SW 1271 (cell line): ENCODE data around the gene PDSS2.
"Not testable (repeated sequence)": the region's sequence is repeated elsewhere in the genome, so short reads cannot be mapped to it uniquely, and the experiment has no call there.

Experiments used
- DNase-seq, 2 experiments: peaks; one replicate each; lab custom pipeline; 2025; lab: John Stamatoyannopoulos, UW

PDSS2 gene

DNA sequence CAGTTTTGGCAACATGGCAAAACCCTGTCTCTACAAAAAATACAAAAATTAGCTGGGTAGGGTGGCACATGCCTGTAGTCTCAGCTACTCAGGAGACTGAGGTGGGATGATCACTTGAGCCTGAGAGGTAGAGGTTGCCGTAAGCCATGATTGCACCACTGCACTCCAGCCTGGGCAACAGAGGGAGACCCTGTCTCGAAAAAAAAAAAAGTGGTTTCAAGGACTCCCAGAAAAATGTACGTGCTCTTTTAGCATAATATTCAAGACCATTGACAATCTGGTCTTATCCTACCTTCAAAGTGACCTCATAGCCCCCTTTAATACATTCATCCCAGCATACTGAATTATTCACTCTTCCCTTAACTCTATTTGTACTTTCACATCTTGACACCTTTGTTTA, 16.0 kb upstream of the PDSS2 start:
- not testable (repeated sequence) for DNase-seq

DNA sequence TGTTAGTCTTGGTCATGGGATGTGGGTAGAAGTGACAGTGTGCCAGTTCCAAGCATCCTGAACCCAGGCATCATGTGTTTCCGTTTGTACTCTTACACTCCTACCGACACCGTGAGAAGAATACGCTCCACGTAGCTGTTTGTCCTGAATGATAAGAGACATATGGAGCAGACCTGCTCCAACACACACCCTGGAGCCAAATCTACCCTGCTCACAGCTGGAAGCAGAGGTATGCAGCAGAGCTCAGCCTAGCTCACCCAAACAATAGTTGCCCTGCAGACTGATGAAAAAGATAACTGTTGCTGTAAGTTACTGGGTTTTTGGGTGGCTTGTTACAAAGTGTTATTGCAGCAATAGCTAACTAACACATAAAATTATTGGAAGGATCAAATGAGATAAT, 14.3 kb upstream of the PDSS2 start:
- no peak for DNase-seq

DNA sequence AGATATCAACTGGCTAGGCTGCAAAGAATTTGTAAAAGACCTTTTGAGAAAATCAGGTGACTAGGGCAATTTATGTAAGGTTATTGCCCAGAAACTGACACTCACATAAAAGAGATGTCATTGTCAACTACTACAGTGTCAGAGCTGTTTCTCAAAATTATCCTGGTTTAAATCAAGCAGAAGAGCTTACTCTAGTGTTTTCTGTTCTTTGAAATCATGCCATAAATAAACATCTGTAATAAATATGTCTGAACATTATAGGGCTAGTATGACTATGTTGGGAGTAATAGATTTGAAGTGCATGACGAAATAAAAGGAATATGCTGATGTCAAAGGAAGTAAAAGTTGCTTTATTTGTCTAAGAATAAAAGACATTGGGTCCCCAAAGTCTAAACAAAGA, 11.0 kb upstream of the PDSS2 start:
- DNase-seq, result no peak

DNA sequence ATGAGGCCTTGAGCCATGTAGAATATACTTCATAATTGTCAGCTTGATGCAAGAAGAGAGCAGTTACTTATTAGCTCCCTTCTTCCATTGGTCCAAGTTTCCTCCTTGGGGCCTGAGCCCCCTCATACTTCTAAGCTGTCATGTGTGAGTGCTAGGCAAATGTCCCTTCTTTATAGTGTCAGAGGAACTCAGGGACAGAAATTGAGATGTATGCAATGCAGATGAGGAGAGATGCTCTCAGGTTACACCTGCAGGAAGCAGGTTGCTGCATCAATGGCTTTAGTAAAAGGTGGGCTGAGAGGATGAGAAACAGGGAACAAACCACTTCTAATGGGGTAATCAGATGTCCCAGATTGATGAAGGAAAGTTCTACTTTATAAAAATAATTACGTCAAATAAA, 6.7 kb upstream of the PDSS2 start:
- DNase-seq, result no peak

DNA sequence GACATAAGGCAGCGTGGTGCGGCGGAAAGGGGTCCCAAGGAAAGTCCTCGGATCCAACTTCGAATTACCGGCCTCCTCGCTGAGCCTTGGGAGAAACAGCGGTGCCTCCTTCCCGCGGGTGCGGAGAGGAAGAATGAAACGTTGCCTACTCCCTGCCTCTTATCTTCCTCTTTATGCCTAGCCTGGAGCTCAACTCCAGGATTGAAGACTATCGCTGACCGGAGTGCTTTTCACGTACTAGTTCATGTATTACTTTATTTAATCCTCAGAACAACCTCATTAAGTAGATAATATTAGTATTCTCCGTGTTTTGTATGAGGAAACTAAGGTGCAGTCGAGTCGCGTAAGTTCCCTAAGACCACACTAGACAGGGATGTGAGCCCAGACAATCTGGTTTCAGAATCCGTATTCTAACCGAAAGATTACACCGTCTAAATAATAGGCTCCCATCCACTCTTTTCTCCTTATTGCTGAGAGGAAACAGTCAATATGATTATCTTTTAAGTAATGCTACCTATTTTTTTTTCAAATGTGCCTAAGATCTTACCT, 793 bp upstream of the PDSS2 start:
- no peak for DNase-seq

DNA sequence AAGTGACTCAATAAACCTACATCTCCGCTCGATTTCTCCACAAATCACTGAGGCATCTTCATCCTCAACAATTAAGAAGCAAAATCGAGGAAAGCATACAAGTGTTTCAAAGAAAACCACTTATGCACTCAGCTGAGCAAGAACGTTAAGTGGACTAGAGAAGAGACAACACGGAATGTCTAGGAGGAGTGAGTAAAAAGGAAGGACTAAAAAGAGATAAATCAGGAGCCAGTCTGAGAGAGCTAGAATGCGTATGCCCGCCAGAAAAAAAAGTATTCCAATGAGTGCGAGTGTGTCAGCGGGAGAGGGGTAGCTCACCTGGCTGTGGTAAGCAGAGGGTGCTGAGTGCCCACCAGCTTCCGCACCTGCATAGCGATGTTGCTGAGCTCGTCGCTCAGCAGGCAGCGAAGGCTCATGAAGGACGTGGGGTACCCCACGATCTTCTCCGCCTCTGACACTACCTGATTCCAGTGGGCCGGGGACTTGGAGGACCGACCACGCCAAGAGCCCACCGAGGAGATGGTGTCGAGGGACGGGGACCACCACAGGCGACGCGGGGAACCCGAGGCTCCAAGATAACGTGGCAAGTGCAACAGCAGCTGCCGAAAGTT, 587 bp downstream of the PDSS2 start:
- DNase-seq, result peak in 1 of 2 experiments; percentile 33

DNA sequence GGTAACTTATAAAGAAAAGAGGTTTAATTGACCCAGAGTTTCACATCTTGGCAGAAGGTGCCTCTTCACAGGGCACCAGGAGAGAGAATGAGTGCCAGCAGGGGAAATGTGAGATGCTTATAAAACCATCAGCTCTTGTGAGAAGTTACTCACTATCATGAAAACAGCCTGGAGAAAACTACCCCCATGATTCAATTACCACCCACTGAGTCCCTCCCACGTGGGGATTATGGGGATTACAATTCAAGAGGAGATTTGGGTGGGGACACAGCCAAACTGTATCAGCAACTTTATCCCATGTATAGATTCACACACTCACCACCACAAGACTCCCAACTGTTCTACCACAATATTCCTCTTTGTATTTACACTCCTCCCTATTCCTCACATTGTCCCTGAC, 10.6 kb downstream of the PDSS2 start:
- no peak for DNase-seq

DNA sequence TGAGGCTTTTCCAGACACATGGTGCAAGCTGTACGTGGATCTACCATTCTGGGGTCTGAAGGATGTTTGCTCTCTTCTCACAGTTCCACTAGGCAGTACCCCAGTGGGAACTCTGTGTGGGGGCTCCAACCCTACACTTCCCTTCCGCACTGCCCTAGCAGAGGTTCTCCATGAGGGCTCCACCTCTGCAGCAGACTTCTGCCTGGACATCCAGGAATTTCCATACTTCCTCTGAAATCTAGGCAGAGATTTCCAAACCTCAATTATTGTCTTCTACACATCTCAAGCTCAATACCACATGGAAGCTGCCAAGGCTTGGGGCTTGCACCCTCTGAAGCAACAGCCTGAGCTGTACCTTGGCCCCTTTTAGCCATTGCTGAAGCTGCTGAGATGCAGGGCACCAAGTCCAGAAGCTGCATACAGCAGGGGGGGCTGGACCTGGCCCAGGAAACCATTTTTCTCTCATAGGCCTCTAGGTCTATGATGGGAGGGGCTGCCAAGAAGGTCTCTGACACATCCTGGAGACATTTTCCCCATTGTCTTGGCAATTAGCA, 11.6 kb downstream of the PDSS2 start:
- no peak for DNase-seq

DNA sequence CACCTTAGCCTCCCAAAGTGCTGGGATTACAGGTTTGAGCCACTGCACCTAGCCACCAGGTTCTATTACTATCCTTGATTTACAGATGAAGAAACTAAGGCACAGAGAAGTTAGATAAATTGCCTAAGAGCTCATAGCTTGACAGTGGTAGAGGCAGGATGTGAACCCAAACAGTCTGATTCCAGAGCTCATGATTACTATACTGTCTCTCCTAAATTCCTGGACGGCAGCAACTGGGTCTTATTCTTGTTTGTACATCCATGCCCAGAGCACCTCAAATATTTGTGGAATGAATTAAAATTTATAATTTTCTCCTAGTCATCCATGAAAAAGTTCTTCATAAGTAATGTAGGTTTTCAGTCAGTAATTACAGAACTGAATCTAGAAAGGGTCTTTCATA, 15.1 kb downstream of the PDSS2 start:
- DNase-seq, result no peak

DNA sequence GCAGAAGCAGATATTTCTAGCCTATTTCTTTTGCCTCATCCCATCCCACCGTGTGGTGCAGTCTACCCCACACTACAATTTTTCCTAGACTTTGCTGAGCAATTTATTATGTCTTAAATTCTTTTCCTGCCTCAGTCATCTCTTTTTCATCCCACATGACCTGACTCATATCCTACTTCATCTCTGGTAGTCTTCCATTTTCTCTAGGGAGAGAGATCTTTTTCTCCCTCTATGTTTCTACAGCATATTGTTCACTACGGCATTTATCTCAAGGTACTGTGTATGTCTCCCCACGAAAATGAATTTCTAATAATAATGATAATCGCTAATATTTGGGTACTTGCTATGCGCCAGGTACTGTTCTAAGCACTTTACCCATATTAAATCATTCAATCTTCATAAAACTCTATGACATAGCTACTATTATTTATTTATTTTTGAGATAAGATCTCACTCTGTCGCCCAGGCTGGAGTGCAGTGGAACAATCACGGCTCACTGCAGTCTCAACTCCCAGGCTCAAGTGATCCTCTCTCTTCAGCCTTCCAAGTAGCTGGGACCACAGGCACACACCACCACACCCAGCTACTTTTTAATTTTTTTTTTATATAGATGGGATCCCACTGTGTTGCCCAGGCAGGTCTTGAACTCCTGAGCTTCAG, 15.6 kb downstream of the PDSS2 start:
- DNase-seq, result no peak

DNA sequence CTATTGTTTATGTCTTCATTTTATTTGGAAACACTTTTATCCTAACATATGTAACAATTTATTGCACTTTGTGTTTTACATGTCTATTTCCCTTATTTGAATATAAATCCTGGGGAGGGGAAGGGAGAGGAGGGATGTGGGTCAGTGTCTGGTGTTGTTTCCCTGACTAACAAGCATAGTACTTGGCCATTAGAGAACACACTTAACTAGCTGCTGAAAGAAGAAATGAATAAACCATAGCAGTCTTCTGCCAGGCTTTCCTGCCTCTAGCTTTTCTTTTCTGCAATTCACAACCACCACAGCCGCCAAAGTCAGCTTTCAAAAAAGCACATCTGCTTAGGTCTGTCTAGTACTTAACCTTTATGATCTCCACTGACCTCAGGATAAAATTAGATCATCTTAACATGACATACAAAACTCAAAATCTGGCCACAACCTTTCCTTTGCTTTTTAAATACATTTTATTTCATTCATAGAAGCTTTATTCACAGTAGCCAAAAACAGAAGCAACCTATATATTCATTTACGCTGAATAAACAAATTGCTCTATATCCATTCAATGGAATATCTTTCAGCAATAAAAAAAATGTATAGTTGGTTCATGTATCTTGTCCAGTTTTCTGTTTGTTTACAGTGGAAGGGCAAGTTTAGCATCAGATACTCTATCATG, 16.3 kb downstream of the PDSS2 start:
- no peak for DNase-seq

DNA sequence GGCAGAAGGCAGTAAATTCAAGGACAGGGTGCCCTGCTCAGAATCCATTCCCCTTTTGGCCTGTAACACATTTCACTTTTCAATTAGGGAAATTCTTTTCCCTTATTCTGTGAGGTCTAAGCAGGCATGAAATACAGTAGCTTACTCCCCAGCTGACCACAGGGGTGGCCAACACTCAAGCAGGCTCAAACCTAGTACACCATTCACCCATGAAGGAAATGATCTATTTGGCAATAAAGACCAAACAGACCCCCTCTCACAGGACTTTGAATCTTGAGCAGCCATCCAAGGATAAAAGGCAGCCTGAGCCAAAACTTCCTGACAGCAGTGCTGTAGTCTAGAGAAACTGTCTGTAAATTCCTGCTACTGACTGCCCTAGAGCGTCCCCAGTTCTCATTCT, 17.7 kb downstream of the PDSS2 start:
- DNase-seq, result no peak

DNA sequence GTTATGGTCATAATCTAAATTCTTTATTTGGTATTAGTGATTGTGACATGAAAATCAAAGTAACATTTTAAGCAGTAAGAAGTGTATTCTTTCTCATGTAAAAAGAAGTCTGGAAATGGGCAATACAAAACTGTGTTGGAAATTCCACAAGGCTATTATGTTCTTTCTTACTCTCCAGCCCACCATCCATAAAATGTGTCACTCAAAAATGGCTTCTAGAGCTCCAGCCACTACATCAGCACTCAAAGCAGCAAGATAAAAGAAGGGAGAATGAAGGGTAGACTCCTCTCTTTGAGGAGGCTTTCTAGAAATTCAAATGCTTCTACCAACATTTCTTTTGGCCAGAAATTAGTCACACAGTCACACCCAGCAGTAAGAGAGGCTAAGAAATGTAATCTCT, 18.4 kb downstream of the PDSS2 start:
- DNase-seq, result no peak

DNA sequence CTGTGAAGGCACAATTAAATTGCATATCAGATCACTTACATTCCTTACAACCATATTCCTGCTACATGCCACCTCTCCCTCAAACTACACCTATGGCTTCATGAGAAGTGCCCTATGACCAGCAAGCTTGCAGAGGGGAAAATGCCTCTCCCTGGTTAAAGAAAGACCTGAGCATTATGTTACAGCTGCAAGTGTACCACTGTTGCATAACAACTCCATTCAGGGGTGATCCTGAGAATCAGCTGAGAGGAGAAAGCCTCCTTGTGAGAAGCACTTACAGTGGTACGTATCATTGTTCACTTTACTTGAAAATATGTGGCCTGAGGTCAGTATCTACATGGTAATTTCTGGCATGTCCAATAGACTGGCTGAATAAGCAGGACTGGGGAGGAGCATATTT, 20.0 kb downstream of the PDSS2 start:
- DNase-seq, result no peak

DNA sequence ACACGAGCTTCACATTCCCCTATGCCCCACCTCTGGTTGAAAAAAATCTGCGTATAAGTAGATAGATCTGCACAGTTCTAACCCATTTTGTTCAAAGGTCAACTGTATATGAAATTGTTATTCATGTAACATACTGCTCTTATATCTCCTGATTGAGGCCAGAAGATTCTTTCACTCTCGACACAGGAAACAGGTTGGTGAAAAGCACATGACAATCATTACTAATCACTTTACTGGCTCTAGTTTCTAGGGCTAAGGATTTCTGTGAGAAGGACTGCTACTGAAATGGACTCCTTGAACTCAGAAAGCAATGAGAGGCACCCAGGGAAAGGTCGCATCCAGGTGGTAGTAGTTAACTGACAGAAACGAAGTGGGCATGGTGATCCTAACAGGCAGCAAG, 21.7 kb downstream of the PDSS2 start:
- no peak for DNase-seq

DNA sequence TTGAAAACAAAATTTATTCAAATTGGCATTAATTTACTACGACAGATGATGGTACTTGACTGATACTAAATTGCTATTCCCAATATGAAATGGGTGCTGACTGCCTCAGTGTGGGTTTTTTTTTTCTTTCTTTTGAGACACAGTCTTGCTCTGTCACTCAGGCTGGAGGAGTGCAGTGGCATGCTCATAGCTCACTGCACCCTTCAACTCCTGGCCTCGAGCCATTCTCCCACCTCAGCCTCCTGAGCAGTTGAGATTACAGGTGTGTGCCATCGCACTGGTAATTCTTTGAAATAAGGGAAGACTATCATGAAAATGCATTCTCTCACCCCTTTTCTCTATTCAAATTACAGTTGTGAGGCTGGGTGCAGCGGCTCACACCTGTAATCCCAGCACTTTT, 22.5 kb downstream of the PDSS2 start:
- no peak for DNase-seq

DNA sequence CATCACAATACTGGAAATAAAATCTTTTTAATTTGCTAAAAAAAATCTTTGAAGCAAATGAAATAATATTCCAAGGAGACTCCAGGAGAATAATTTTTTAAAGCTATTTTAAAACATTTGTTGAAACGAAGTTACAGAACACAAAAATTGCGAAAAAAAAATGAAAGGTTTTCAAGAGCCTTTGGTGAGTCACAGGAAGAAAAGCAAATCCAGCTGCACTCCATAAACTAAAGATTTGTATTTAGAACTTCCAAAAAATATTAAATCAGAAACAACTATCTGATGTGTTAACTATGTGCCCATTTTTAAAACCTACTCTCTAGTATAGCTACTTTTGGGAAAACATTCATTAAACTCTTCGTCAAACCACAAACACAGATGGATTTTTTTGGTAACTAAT, 23.6 kb downstream of the PDSS2 start:
- DNase-seq, result no peak

DNA sequence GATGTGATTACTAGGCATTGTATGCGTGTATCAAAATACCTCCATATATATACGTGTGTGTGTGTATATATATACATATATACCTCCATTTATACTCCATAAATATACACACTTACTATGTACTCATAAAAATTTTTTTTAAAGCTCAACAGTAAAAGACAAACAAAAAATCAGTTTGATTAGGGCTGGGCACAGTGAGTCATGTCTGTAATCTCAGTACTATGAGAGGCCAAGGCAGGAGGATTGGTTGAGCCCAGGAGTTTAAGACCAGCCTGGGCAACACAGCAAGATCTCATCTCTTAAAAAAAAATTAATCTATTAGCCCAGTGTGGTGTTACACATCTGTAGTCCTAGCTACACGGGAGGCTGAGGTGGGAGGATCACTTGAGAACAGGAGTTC, 24.6 kb downstream of the PDSS2 start:
- DNase-seq, result no peak

DNA sequence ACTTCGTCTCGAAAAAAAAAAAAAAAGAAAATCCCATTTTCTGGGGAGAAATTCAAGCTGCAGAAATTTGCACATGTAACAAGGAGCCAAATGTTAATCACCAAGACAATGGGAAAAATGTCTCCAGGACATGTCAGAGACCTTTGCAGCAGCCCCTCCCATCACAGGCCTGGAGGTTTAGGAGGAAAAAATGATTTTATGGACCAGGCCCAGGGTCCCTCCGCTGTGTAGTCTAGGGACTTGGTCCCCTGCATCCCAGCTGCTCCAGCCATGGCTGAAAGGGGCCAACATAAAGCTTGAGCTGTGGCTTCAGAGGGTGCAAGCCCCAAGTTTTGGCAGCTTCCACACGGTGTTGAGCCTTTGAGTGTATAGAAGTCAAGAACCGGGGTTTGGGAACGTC, 33.4 kb downstream of the PDSS2 start:
- not testable (repeated sequence) for DNase-seq

DNA sequence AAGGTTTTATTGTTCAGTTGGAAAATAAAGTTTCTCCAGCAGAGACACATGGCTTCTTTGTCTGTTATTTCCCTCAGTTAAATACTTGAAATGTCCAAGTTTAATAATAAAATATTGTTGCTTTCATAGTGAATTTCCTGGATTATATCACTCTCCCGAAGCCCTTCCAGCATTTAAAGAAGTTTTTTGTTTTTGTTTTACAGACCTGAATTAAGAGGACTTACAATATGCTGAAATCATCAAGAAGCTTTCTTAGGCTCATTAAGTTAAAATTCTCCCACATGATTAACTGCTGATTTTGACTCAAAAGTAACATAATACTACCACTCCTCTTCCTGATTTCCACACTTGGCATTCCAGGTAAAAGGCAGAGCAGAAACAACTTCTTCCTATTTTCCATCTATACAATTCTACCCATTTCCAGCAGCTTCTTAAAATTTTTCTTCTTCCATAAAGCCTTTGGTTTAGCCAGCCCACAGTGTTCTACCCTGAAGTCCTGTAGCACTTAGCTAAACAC, 35.8 kb downstream of the PDSS2 start:
- no peak for DNase-seq

DNA sequence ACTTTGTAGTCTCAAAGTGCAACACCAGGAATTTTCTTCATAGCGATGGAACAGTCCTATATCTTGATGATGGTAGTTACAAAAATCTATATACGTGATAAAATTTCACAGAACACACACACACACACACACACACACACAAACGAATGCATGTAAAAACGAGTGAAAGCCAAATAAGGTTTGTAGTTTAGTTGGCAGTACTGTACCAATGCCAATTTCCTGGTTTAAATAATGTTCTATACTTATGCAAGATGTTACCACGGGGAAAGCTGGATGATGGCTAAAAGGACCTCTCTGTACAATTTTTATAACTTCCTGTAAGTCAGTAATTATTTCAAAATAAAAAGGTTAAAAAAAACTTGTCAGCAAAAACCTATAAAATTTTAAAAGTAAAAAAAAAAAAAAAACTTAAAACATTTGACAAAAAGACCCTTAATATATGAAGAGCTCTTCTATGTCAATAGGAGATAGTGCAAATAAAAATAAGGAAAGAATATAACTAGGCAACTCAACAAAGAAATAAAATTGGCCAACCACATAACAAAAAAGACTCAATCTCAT, 37.6 kb downstream of the PDSS2 start:
- no peak for DNase-seq

DNA sequence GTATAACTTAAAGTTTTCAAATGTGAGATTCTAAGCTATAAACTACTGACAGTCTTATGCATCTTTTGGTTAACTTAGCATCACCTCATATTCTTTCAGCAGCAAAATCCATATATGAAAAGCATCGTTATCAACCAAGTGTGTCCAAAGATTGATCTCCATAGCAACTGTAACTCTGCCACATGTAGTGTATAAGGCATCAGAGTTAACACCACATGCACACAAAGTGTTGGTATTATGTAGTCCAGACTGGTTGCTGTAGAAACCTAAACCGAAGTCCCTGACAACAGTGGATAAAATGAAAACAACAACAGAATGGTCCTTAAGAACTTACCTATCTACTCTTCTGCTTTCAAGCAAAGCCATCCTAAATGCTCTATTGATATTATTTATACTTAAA, 39.6 kb downstream of the PDSS2 start:
- DNase-seq, result peak in 1 of 2 experiments; percentile 5
